ENCODE results near the gene VIL1. TPM values are rescaled to one million over a fixed set of nuclear protein-coding genes. Genes with fewer than 3 reads are reported as not detected.

VIL1 gene
- total and polyA plus RNA-seq, 9 of the 15 experiments (the other 6 are each of a cell fraction or from before 2014, with no cell fraction given): 0.51 to 2.7 (median 1.2) TPM

- no peak for TF ChIP-seq NFE2 (IDR thresholded peaks at IDR 0.05; ENCODE audit: low read depth)
- peak; percentile 99 for TF ChIP-seq EGR1 (conservative IDR thresholded peaks at IDR 0.05)
- no peak for TF ChIP-seq HNRNPUL1 (IDR thresholded peaks at IDR 0.05; ENCODE audit: low read length)
- no peak for TF ChIP-seq ZNF239 (CRISPR knock-in tag; IDR thresholded peaks at IDR 0.05)
- peak; percentile 28 for TF ChIP-seq PRDM10 (IDR thresholded peaks at IDR 0.05; ENCODE audit: partially characterized antibody)
- TF ChIP-seq BACH1 (tag; IDR thresholded peaks at IDR 0.05): no peak
- TF ChIP-seq RNF219 (CRISPR knock-in tag; IDR thresholded peaks at IDR 0.05): no peak
- peak; percentile 49; the same call in 1 of the 2 replicates for TF ChIP-seq ZKSCAN1 (IDR thresholded peaks at IDR 0.05; ENCODE audit: low read depth, low read length)
- peak; percentile 44 for TF ChIP-seq MYNN (IDR thresholded peaks at IDR 0.05)
- no peak for TF ChIP-seq MYNN (CRISPR knock-in tag; IDR thresholded peaks at IDR 0.05)
- no peak for TF ChIP-seq MLX (CRISPR knock-in tag; conservative IDR thresholded peaks at IDR 0.05)
- 0 out of 2 replicates have a peak, but pooled peaks have one; percentile 45 for TF ChIP-seq MITF (IDR thresholded peaks at IDR 0.05)
- TF ChIP-seq YBX1 (IDR thresholded peaks at IDR 0.05): no peak
- no peak for TF ChIP-seq BRCA1 (IDR thresholded peaks at IDR 0.05)
- no peak for TF ChIP-seq BRCA1 (CRISPR knock-in tag; IDR thresholded peaks at IDR 0.05)
- TF ChIP-seq FOXA3 (CRISPR knock-in tag; conservative IDR thresholded peaks at IDR 0.05 in 1 of 2, IDR thresholded peaks at IDR 0.05 in 1 of 2): no peak
- TF ChIP-seq ZNF277 (CRISPR knock-in tag; IDR thresholded peaks at IDR 0.05; ENCODE audit: borderline replicate concordance): no peak
- 0 out of 2 replicates have a peak, but pooled peaks have one; percentile 29 for TF ChIP-seq KLF6 (CRISPR knock-in tag; IDR thresholded peaks at IDR 0.05; ENCODE audit: borderline replicate concordance)
- peak; percentile 58; the same call in 1 of the 2 replicates for TF ChIP-seq SMARCA5 (IDR thresholded peaks at IDR 0.05)
- TF ChIP-seq CAMTA2 (CRISPR knock-in tag; conservative IDR thresholded peaks at IDR 0.05): no peak
Measured at GRCh38 chr2:218395826-218396687, 22.9 kb upstream of the VIL1 start (continued).

All from K562 (cell line).